GM18858 (cell line): ENCODE data around the gene BET1L.
"Not testable (repeated sequence)": the region's sequence is repeated elsewhere in the genome, so short reads cannot be mapped to it uniquely, and the experiment has no call there.

ENCODE experiments used
- ATAC-seq: cut with Tn5 transposase; IDR thresholded peaks from one replicate; pipeline ENCODE4 v1.9.1; 2021; ENCODE audit not compliant: unreplicated experiment

BET1L gene, protein sequence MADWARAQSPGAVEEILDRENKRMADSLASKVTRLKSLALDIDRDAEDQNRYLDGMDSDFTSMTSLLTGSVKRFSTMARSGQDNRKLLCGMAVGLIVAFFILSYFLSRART

GRCh38 chr11:207208-207862 is at the start of gene BET1L, which contains the start of gene RIC8A:
TSS of gene BET1L (minus strand) at chr11:207399. CDS start at chr11:207321, 78 bp downstream.
TSS of gene RIC8A (plus strand) at chr11:207708. CDS start at chr11:208855, 1,147 bp downstream.
- ATAC-seq, result peak; percentile 64

DNA sequence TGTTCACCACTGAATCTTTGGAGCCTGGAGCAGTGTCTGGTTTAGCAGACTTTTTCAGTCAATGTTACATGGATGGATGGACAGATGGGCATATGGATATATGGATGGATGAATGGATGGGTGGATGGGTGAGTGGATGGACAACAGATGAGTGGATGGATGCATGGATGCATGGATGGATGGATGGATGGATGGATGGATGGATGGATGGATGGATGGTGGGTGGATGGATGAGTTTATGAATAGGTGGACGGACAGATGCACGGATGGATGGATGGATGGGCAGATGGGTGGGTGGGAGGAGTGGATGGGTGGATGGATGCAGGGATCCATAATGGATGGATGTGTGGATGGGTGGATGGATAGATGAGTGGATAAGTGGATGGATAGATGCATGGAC is 48.6 kb upstream of the BET1L start:
- ATAC-seq, result no peak

DNA sequence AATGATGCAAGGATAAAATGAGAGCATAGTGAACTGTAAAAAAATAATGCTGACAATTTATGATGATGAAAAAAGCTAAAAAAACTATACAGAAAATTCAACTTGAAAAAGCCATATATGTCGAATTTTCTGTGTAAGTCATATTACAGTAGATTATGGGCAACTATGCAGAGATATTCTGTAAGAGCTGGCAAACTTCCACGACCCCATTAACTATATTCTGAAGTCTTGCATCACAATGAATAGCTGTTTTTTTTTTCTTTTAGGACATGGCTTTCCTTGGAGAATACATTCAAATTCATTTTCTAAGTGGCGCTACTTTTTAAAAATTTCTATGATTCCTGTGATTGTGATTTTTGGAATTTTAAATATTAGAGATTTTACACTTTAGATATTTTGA is 48.0 kb upstream of the BET1L start:
- ATAC-seq, result no peak

DNA sequence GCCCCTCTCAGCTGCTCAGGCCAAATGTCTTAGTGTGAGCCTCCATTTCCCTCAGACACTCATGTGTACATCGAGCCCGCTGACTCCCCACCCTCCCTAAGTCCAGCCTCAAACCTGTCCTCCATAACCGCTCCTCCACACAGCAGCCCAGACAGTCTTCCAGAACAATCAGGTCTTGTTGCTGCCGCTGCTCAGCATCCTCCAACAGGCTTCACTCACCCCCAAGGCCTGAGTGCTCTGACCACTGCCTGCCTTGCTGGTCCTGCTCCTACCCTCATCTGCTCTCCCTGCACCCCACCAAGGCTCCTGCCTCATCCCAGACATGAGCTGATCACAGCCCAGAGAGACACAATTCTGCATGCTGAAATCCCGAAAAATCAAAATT is 46.7 kb upstream of the BET1L start:
- ATAC-seq, result no peak

- no peak for ATAC-seq
Observed at GRCh38 chr11:253160-253885, 46.1 kb upstream of the BET1L start.

- no peak for ATAC-seq
Observed at GRCh38 chr11:252666-253065, 45.5 kb upstream of the BET1L start.

- ATAC-seq, result no peak
Observed at GRCh38 chr11:251550-251949, 44.4 kb upstream of the BET1L start.

DNA sequence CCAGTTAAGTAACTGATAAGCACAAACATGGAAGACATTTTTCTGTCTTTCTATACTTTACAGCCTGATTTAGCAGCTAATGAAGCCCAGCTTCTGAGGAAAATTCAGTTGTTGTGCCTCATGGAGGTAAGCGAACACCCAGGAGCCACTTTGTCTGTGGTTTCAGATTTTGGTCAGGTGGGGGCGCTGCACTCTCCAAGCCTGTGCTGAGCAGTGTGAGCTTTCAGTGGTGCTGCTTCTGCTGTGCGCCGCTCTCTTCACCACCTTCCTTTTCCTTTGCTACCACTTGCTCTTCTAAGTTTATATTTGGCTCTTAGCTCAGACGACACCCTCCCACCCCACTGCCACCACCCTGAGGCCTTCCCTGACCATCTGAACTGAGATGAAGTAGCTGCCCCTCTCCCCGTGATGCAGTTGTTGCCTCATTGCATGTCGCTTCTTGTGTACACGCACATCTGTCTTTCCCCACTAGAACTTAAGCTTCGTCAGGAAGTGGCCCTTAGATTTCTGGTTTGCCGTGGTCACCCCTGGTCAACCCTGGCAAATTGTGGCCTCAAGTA is 43.6 kb upstream of the BET1L start:
- no peak for ATAC-seq

GRCh38 chr11:250274-250673 is 43.1 kb upstream of the BET1L start:
- no peak for ATAC-seq

GRCh38 chr11:249062-249461 is 41.9 kb upstream of the BET1L start:
- ATAC-seq, result no peak

GRCh38 chr11:244376-244775 is 37.2 kb upstream of the BET1L start:
- ATAC-seq, result no peak

DNA sequence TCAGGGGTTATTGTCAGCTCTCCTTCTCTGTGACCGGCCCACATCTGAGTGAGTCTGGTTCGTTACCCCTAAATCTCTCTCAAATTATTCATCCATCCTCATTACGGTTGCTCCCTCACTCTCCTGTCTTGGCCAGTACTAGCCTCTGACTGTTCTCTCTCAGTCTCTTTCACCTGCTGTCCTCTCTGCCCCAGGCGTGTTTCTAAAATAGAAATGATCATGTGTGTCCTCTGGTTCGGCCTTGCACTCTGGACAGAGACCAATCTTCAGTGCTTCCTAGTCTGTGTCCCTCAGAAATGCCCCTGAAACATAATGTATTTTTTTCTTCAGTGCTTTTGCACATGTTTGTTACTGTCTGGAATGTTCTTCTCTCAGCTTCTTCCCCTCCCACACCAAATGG is 34.4 kb upstream of the BET1L start:
- no peak for ATAC-seq

DNA sequence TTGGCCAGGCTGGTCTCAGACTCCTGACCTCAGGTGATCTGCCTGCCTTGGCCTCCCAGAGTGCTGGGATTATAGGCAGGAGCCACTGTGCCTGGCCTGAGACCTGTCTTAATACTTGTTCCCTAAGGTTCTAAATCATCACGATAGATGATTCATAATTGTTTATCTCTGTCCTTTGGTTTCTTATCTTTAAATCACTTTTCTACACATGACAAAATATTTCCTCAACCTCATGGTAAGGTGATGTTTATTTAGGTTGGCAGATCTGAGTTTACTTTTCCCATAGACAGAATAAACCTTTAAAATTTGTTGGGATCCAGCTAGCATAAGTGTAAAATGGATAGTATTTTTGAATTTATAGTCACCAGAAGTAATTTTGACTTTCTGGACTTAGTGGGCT is 33.1 kb upstream of the BET1L start:
- no peak for ATAC-seq

GRCh38 chr11:238346-238745 is 31.1 kb upstream of the BET1L start:
- ATAC-seq, result not testable (repeated sequence)

- peak; percentile 64 for ATAC-seq
Observed at GRCh38 chr11:236774-237767, 29.9 kb upstream of the BET1L start, which contains the start of gene PSMD13. TSS of gene PSMD13 (plus strand) at chr11:236976. CDS start at chr11:237050, 74 bp downstream.

GRCh38 chr11:235997-236773 is 29.0 kb upstream of the BET1L start, which contains the start of gene SIRT3:
TSS of gene SIRT3 (minus strand) at chr11:236342. CDS start at chr11:236328, 14 bp downstream.
- ATAC-seq, result peak; percentile 45

DNA sequence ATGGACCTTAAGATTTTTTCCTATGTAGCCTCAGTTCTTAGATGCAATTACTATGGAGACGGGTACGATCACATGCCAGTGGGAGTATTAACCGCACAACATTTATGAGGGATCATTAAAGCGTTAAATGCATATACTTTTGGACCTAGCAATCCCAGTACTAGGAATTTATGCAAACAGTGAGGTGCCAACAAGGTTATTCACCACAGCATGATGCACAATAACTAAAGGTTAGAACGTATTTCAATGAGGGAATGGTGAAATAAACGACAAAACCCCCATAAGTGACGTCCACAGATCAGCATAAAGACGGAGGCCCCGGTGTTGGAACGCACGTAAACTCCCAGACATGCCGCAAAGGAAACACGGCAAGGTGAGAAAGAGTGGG is 28.4 kb upstream of the BET1L start:
- no peak for ATAC-seq

DNA sequence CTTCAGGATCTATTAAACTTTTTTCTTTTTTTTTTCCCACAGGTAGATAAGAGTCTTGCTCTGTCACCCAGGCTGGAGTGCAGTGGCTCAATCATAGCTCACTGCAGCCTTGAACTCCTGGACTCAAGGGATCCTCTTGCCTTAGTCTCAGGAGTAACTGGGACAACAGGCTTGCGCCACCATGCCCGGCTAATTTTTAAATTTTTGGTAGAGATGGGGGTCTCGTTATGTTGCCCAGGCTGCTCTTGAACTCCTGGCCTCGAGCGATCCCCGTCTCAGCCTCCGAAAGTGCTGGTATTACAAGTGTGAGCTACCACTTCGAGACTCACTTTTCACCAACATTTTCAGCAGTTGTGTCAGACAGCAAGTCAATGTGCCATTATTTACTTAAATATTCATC is 28.0 kb upstream of the BET1L start:
- ATAC-seq, result no peak

DNA sequence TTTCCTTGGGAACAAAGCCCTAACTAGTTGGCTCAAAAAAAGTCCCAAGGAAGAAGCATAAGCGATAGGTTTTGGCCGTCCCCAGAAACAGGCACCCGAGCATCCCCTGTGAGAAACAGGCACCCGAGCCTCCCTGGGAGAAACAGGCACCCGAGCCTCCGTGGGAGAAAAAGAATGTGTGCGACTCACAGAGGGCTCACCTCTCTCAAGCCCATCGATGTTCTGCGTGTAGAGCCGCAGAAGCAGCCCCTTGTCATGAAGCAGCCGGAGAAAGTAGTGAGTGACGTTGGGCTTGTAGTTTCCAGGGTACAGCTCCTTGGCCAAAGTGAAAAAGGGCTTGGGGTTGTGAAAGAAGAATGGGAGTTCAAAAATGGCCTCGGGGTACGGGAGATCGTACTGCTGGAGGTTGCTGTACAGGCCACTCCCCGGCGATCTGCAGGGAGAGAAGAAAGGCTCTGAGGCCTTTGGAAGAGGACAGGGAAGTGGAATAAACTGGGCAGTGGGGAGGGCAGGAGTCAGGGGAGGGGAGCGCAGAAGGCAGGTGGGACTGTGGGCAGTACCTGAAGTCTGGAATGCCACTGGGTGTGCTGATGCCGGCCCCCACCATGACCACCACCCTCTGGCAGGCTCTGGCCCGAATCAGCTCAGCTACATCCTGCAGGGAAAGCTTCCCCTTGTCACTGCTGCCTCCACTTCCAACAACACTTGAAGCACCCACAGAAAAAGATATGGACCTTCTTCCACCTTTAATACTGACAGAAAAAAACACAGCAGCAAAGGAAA is 25.8 kb upstream of the BET1L start:
- ATAC-seq, result no peak
